GF-D8 (cell line): ENCODE results near the gene STOM.
A peak's percentile ranks its signal among the peaks of the same experiment; 100 is the strongest.
"Not testable (repeated sequence)": the region's sequence is repeated elsewhere in the genome, so short reads cannot be mapped to it uniquely, and the experiment has no call there.

Source experiments
- DNase-seq: peaks from one replicate; lab custom pipeline; 2025; lab: John Stamatoyannopoulos, UW

The STOM gene

DNA sequence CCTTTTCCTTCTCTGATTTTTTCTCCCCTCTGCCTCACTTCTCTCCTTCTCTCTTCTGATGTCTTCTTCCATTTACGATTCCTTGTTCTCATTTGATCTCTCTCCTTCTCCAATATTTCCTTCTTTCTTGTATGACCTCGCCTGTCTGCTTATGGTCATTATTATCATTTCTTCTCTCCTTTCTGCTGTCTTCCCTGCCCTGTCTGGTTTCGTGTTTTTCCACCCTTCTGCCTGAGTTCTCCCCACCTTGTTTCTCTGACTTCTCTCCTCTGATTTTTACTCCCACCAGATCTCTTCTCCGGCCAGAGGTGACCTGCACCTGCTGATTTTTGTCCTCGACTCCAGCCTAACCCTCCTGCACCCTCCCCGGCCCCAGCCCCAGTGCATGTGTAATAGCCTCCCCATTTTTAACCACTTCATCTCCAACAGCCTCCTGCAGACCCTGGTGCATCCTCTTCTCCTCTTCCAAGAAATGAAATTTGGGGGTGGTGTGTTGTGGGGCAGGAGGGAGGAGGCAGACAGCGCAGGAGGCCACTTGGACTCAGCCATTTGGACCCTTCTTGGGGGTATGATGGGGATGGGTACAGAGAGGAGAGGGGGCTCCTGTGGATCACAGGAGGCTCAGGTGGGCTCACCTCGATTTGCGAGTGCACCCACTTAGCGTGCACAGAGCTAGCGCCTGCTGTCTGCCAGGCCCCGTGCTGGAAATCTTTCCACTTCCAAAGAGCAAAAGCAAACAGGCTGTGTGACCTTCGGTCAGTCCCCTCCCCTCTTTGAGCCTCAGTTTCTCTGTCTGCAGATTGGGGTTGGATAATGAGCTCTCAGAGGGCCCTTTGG lies 69.5 kb downstream of the STOM start:
- no peak for DNase-seq

- no peak for DNase-seq
Measured at GRCh38 chr9:121299467-121300282, 70.4 kb downstream of the STOM start.

GRCh38 chr9:121298689-121299466 lies 71.2 kb downstream of the STOM start:
- no peak for DNase-seq

- DNase-seq, result no peak
Measured at GRCh38 chr9:121298016-121298538, 72.0 kb downstream of the STOM start.

GRCh38 chr9:121297389-121297788 lies 72.7 kb downstream of the STOM start:
- peak; percentile 13 for DNase-seq

DNA sequence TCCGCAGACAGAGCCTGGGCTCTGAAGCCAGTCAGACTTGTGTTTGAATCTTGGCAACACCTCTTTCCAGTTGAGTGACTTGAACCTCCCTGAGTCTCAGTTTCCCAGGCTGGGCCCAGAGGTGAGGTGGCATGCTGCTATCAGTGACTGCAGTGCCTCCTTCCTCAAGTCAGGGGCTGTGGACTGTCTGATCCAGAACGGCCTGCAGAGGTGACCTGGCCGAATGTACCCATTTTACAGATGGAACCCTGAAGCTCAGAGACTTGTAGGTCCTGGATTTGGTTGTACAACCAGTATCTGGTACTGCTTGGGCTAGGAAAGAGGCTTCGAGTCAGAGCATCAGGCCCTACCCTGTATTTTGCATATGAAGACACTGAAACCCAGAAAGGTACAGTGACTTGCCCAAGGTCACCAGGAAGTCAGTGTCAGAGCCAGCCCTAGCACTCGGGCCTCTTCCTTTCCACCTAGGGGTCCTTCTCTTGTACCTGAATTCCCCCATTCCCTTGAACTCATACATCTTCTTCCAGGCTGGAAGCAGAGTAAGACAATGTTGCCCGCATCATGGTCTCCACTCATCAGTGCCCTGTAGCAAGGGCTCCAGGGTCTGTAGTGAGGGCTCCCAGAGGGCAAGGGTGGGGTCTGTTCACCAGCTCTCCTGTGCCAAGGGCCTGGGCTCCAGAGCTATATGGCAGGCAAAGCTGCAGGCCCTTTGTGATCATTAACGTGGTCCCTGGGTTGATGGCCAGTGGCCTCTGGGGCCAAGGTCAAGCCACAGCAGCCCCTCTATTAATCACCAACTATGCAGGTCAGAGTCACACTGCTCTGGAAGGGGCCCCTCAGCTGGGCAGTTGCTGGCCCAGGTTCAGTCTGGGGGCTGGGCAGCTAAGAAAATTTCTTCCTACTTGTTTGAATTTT lies 73.6 kb downstream of the STOM start:
- no peak for DNase-seq

- no peak for DNase-seq
Measured at GRCh38 chr9:121295662-121296191, 74.3 kb downstream of the STOM start.

DNA sequence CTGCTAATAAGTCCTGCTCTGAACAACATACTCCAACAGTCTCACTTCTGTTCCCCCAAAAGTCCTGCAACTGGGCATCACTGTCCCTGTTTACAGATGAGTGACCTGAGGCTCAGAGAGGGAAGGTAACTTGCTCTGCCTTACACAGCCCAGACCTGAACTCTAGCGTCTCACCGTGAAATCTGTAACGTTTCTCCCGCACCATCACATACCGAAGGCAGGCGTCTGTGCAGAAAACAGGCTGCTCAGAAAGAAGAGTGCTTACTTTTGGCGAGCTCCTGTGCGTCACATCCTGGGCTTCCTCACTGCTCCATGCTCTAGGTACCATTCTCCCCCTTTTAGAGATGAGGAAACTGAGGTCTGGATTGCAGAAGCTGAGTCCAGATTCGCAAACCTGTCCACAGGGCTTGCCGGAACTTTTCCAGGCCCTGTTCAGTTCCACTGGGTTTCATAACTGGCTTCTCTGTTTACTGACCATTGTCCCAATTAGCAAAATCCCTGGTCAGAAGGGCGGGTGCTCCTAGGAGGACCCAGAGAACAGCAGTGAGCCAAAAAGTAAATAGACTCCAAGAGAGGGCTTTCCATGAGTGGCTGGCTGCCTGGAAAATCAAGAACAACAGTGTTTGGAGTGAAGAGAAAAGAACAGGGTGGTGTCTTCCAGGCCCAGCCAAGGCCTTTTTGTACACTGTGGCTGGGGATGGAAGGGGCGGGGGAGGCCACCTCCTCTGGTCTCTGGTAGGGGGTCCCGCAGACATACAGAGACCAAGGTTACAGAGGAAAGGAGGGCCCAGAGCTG lies 75.0 kb downstream of the STOM start:
- DNase-seq, result no peak

DNA sequence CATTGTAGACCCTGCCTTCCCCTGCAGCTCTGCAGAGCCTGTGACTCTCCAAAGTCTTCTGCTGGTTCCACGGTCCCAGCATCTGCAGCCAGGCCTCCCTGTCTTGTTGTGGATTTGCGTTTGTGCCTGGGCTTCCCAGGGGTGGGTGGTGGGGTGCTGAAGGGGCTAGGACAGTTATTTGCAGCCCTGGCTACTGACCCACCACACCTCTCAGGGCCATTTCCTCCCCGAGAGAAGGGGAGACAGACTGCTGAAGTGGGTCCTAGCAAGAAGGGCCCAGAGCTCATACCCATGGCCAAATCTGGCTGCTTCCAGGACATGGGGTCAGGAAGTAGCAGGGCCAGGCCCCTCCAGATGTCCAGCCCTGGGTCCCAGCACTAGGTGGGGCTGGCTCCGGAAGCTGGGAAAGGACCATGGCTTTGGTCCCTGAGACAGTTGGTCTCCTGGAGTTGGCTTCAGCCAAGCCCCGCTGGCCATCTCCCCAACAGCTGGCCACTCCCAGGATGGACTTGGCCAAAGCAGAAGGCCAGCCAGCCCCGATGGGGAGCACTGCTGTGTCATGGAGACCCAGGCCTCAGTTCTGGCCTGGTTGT lies 75.8 kb downstream of the STOM start:
- no peak for DNase-seq

DNA sequence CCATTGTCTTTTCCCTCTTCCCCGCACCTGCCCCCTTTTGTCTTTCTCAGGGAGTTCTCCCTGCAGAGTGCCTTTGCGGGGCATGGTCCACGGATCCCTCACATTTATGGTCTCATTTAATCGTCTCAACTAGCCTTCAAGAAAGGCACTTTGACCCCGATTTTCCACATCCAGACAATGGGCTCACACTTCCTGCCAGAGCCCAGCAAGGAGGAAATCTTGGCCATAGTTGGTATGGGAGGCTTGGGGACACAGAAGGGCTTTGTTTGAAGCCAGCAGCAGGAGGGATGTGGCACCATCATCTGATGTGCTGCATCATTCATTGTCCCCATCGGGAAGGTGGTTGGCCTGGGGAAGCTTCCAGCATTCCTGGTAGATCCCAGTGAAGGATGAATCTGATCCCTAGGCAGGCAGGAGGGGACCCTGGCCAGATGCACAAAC lies 77.2 kb downstream of the STOM start:
- DNase-seq, result no peak

DNA sequence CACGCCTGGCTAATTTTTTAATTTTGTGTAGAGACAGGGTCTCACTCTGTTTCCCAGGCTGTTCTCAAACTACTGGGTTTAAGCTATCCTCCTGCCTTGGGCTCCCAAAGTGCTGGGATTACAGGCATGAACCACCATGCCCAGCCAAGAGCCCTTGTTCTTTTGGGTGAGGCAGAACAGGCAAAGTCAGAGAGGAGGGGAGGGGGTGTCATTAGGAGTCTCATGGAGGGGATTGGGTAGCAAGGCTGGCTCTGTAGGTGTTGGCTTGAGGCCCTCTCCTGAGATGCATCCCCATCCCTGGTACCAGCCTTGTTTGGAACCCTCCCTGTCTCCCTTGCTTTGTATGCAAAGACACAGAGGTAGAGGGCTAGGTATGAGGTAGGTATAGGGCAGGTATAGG lies 78.0 kb downstream of the STOM start:
- DNase-seq, result no peak

DNA sequence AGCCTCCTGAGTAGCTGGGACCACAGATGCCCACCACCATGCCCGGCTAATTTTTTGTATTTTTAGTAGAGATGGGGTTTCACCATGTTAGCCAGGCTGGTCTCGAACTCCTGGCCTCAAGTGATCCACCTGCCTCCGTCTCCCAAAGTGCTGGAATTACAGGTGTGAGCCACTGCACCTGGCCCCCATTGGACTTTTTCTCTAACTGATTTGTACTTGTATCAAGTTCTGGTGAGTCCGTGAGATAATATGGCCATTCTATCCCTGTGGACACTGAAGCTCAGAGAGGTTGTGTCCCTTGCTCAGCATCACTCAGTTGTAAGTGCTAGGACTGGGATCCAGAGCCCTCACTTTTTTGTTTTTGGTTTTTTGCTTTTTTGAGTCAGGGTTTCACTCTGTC lies 78.5 kb downstream of the STOM start:
- not testable (repeated sequence) for DNase-seq

- DNase-seq, result no peak
Measured at GRCh38 chr9:121289772-121290370, 80.2 kb downstream of the STOM start.

DNA sequence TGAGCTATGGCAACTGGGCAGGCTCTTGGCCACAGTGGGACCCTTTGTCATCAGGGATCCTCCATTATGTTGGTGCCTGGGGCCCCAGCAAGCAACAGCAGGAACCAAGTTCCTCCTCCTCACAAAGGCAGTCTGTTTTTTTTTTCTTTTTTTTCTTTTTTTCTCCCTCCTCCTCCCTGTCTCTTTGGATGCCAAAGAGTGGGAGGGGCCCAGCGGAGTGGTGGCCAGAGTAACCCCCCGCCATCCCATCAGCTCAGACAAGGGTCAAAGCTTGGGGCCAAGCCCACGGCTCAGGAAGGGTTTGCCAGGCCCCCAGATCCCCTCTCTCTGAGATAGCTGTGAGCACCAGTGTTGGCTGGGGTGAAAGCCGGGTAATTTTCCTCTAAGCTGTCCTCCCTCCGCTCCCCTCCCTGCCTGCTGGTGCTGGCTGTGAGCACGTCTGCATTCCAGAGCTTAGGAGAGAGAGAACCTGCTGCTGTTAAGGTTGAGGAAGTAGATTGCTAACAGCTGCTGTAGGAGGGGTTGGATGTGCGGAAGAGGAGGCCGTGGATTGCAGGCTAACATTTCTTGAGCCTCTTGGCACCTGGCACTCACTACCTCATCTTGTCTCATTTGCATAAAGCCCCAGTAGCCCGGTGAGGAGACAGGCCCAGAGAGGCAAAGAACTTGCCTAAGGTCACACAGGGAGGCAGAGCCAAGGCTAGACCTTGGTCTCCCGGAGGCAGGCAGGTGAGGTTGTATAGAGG lies 80.9 kb downstream of the STOM start:
- DNase-seq, result peak; percentile 77
